ENCODE measurements around the gene FLNB.
A peak's percentile ranks its signal among the peaks of the same experiment; 100 is the strongest.

FLNB gene

GRCh38 chr3:58009749-58010535 is 1.7 kb downstream of the FLNB start (continued):
- 0 out of 2 replicates have a peak, but pooled peaks have one; percentile 47 for TF ChIP-seq ZSCAN4 (tag by site-specific recombination; IDR thresholded peaks at IDR 0.05)
- TF ChIP-seq ZFHX2 (tag by site-specific recombination; conservative IDR thresholded peaks at IDR 0.05), result peak; percentile 94
- TF ChIP-seq ZBTB7A (tag by site-specific recombination; IDR thresholded peaks at IDR 0.05; ENCODE audit: low read depth), result no peak

GRCh38 chr3:58010562-58010961 is 2.3 kb downstream of the FLNB start:
- H3K27ac ChIP-seq (ENCODE audit: extremely low read depth, low read depth, low read length), result no peak overlapping the region
- no peaks in the 10 kb centered on the region for H3K9me3 ChIP-seq (ENCODE audit: control insufficient read depth, insufficient read depth, low read depth, low read length)
- H3K4me3 ChIP-seq (ENCODE audit: low read depth, low read length), result no peak overlapping the region
- POLR2A ChIA-PET, result interaction anchor here (1.5 kb wide), 1 partner anchor 25 kb away, joined by 3 read pairs; no protein-coding TSS in a partner anchor
- H3K4me1 ChIP-seq (ENCODE audit: control insufficient read depth, insufficient read depth, low read length), result 0 out of 2 replicates have a peak, but pooled peaks cover 3% of the 10 kb centered on the region
- no peaks in the 10 kb centered on the region for H3K36me3 ChIP-seq (ENCODE audit: control insufficient read depth in 2 of 2, insufficient read depth in 1 of 2, low read length in 2 of 2)
- CTCF ChIA-PET, result interaction anchor here (0.6 to 1.8 kb wide), 4 partner anchors 9 to 1312 kb away, joined by 3 to 6 read pairs (median 3); no protein-coding TSS in a partner anchor
- TF ChIP-seq ZBTB6 (tag by site-specific recombination; IDR thresholded peaks at IDR 0.05) (no peak), ZNF223 (tag by site-specific recombination; IDR thresholded peaks at IDR 0.05) (no peak), ZNF707 (tag by site-specific recombination; IDR thresholded peaks at IDR 0.05) (no peak), SP2 (tag by site-specific recombination; IDR thresholded peaks at IDR 0.05) (no peak), ZNF639 (tag by site-specific recombination; IDR thresholded peaks at IDR 0.05) (no peak), ZNF274 (IDR thresholded peaks at IDR 0.05; ENCODE audit: low read length) (no peak), ZNF274 (tag by site-specific recombination; IDR thresholded peaks at IDR 0.05; ENCODE audit: borderline replicate concordance) (no peak), KLF8 (tag by site-specific recombination; IDR thresholded peaks at IDR 0.05) (no peak), ZBTB20 (tag by site-specific recombination; IDR thresholded peaks at IDR 0.05) (no peak), ZNF521 (tag by site-specific recombination; IDR thresholded peaks at IDR 0.05) (no peak), ZNF341 (tag by site-specific recombination; IDR thresholded peaks at IDR 0.05; ENCODE audit: low read depth) (no peak), OVOL3 (tag by site-specific recombination; IDR thresholded peaks at IDR 0.05) (no peak), INSM2 (tag by site-specific recombination; IDR thresholded peaks at IDR 0.05) (no peak), ZNF157 (tag by site-specific recombination; IDR thresholded peaks at IDR 0.05) (no peak), ZFP3 (tag by site-specific recombination; IDR thresholded peaks at IDR 0.05; ENCODE audit: low read depth) (no peak), ZNF16 (tag by site-specific recombination; IDR thresholded peaks at IDR 0.05; ENCODE audit: low read depth) (no peak), HOXC10 (CRISPR knock-in tag; IDR thresholded peaks at IDR 0.05) (no peak), TCF7L2 (IDR thresholded peaks at IDR 0.05; ENCODE audit: borderline replicate concordance, low read depth, low read length) (no peak)

Measured in HEK293 (cell line).